ENCODE results near the gene OTUB2.

Gene OTUB2

DNA sequence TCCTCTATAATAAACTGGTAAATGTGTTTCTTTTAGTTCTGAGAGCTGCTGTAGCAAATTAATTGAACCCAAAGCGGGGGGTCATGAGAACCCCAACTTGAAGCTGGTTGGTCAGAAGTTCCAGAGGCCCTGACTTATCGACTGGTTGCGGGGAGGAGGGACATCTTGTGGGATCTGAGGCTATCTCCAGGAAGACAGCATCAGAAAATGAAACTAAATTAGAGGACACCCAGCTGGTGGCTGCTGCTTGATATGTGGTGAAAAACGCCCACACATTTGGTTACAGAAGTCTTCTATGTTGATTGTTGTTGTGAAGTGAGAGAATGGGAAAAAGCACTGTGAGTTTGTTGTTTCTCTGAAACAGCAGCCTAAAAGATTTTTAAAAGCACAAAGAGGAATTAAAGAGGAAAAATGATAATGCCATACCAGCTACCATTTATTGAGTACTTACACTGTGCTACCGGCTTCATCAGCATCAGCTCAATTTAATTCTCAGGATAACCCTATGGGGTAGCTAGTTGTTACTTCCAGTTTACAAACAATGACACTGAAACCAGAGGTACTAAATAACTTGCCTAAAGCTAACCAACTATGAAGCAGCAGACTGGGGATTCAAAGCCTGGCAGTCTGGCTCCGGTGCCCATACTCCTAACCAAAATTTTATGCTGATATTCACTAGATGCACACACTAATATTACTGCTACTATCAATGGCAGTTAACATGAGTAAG is 30.6 kb downstream of the OTUB2 start:
- TF ChIP-seq REST (IDR thresholded peaks at IDR 0.05; ENCODE audit: insufficient replicate concordance, low read depth) (no peak), SPI1 (IDR thresholded peaks at IDR 0.05; ENCODE audit: borderline replicate concordance, low read depth) (no peak), GABPA (IDR thresholded peaks at IDR 0.05; ENCODE audit: low read depth) (no peak), POLR2AphosphoS5 (IDR thresholded peaks at IDR 0.05; ENCODE audit: low read depth) (no peak)
- TF ChIP-seq, protein P1, sequence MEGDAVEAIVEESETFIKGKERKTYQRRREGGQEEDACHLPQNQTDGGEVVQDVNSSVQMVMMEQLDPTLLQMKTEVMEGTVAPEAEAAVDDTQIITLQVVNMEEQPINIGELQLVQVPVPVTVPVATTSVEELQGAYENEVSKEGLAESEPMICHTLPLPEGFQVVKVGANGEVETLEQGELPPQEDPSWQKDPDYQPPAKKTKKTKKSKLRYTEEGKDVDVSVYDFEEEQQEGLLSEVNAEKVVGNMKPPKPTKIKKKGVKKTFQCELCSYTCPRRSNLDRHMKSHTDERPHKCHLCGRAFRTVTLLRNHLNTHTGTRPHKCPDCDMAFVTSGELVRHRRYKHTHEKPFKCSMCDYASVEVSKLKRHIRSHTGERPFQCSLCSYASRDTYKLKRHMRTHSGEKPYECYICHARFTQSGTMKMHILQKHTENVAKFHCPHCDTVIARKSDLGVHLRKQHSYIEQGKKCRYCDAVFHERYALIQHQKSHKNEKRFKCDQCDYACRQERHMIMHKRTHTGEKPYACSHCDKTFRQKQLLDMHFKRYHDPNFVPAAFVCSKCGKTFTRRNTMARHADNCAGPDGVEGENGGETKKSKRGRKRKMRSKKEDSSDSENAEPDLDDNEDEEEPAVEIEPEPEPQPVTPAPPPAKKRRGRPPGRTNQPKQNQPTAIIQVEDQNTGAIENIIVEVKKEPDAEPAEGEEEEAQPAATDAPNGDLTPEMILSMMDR (IDR thresholded peaks at IDR 0.05; ENCODE audit: insufficient read depth, low read length), result no peak
- Histone ChIP-seq H3K4me3 (replicated peaks; ENCODE audit: insufficient read depth, low read length) (no peak overlapping the region), H3K27me3 (ENCODE audit: insufficient read depth, poor library complexity, severe bottlenecking) (no peaks in the 10 kb centered on the region), H3K27ac (replicated peaks) (no peak overlapping the region)
- no peak for DNase-seq (ENCODE audit: low read depth in 1 of 2, low spot score in 1 of 2)

DNA sequence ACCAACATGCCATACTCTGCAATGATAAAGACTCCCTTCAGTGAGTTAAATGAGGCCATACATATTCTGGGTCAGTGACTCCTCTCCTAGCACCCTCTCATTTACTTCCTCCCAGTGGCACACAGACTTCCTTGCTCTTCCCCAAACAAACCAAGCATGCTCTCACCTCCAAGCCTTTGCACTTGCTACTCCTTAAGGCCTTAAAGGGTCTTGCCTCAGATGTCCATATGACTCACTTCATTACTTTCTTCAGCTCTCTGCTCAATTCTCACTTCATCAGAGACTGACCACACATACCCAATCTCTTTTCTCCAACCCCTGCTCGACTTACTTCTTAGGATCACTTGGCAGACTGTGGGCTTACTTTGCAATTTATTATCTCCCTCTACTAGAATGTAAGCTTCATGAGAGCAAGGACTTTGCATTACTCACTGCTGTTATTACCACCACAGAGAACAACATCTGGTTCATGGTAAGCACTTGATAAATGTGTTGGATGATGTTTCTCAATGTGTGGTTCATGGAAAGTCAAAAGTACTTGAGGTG is 32.1 kb downstream of the OTUB2 start:
- Histone ChIP-seq H3K4me3 (replicated peaks; ENCODE audit: insufficient read depth, low read length) (no peak overlapping the region), H3K27me3 (ENCODE audit: insufficient read depth, poor library complexity, severe bottlenecking) (no peaks in the 10 kb centered on the region), H3K27ac (replicated peaks) (no peak overlapping the region)
- TF ChIP-seq, protein P1 (IDR thresholded peaks at IDR 0.05; ENCODE audit: insufficient read depth, low read length), result no peak
- no peak for TF ChIP-seq SPI1 (IDR thresholded peaks at IDR 0.05; ENCODE audit: borderline replicate concordance, low read depth)
- no peak for TF ChIP-seq POLR2AphosphoS5 (IDR thresholded peaks at IDR 0.05; ENCODE audit: low read depth)
- no peak for TF ChIP-seq REST (IDR thresholded peaks at IDR 0.05; ENCODE audit: insufficient replicate concordance, low read depth)
- TF ChIP-seq GABPA (IDR thresholded peaks at IDR 0.05; ENCODE audit: low read depth), result no peak
- no peak for DNase-seq (ENCODE audit: low read depth in 1 of 2, low spot score in 1 of 2)

DNA sequence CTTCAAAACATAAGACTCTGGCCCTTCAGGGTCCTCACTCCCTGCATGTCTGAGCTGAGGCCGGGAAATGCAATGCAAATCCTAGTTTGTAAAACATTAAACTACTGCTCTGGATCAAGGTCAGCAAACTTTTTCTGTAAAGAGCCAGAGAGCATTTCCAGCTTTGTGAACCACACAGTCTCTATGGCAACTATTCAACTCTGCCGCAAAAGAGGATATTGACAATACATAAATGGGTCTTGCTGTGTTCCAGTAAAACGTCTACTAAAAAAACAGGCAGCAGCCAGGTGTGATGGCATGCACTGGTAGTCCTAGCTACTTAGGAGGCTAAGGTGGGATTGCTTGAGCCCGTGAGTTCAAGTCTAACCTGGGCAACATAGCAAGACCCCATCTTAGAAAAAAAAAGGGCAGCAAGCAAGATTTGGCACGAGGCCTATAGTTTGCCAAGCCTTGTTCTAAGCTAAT is 32.6 kb downstream of the OTUB2 start:
- no peak for DNase-seq (ENCODE audit: low read depth in 1 of 2, low spot score in 1 of 2)
- H3K27me3 ChIP-seq (ENCODE audit: insufficient read depth, poor library complexity, severe bottlenecking), result no peaks in the 10 kb centered on the region
- no peak overlapping the region for H3K27ac ChIP-seq (replicated peaks)
- TF ChIP-seq, protein P1 (IDR thresholded peaks at IDR 0.05; ENCODE audit: insufficient read depth, low read length), result no peak
- TF ChIP-seq REST (IDR thresholded peaks at IDR 0.05; ENCODE audit: insufficient replicate concordance, low read depth), result no peak
- no peak for TF ChIP-seq POLR2AphosphoS5 (IDR thresholded peaks at IDR 0.05; ENCODE audit: low read depth)
- no peak for TF ChIP-seq GABPA (IDR thresholded peaks at IDR 0.05; ENCODE audit: low read depth)
- TF ChIP-seq SPI1 (IDR thresholded peaks at IDR 0.05; ENCODE audit: borderline replicate concordance, low read depth), result no peak
- no peak overlapping the region for H3K4me3 ChIP-seq (replicated peaks; ENCODE audit: insufficient read depth, low read length)
